Naive B cell (primary cell): Measurements from ENCODE around the gene KCNQ2. TPM values are rescaled to one million over a fixed set of nuclear protein-coding genes. Genes with fewer than 3 reads are reported as not detected.

Experiments
- ATAC-seq, 2 donors: fragments of 150-1000 bp; cut with Tn5 transposase; 2 replicates each; pipeline ENCODE4 v1.10.0; 2021; ENCODE audit warnings: low read depth in 2 of 2, mild to moderate bottlenecking in 2 of 2, moderate library complexity in 2 of 2
- DNase-seq: peaks from one replicate; pipeline ENCODE4 v3.0.0; 2022
- H3K27ac Mint-ChIP-seq, 6 donors: one replicate each; pipeline ENCODE4 v1.8.0; 2020 to 2022; ENCODE audit warnings: mild to moderate bottlenecking in 6 of 6, mixed read lengths in 6 of 6, moderate library complexity in 5 of 6, inconsistent platforms in 2 of 6
- H3K27me3 Mint-ChIP-seq, 3 donors: one replicate each; pipeline ENCODE4 v1.8.0; 2021 to 2022; ENCODE audit warnings: mixed read lengths in 3 of 3, mild to moderate bottlenecking in 1 of 3
- H3K36me3 Mint-ChIP-seq, 2 donors: one replicate each; pipeline ENCODE4 v1.8.0; 2020 to 2022; ENCODE audit warnings: mixed read lengths in 2 of 2, inconsistent platforms in 1 of 2, mild to moderate bottlenecking in 1 of 2
- H3K4me1 Mint-ChIP-seq, 3 donors: one replicate each; pipeline ENCODE4 v1.8.0; 2020 to 2022; ENCODE audit warnings: mixed read lengths in 3 of 3, inconsistent platforms in 1 of 3, mild to moderate bottlenecking in 1 of 3, moderate library complexity in 1 of 3
- H3K4me3 Mint-ChIP-seq, 8 donors: one replicate each; pipeline ENCODE4 v1.8.0; 2020 to 2022; ENCODE audit warnings: mild to moderate bottlenecking in 8 of 8, mixed read lengths in 8 of 8, moderate library complexity in 8 of 8, inconsistent platforms in 2 of 8
- H3K9me3 Mint-ChIP-seq, 7 donors: one replicate each; pipeline ENCODE4 v1.8.0; 2020 to 2022; ENCODE audit warnings: mixed read lengths in 7 of 7, mild to moderate bottlenecking in 5 of 7, inconsistent platforms in 2 of 7, moderate library complexity in 1 of 7
- polyA plus RNA-seq, 6 donors: library from polyadenylated mRNA; unstranded; fragments of 300-500 nt; fragmentation: Illumina TruSeq; gene quantifications; one replicate each; pipeline ENCODE4 v1.2.3, GENCODE V29; 2021; ENCODE audit warnings: low read depth in 6 of 6

The KCNQ2 gene
- polyA plus RNA-seq, 6 donors from 2014 or later, result 0.54 to 1.1 TPM; not detected in 4

DNA sequence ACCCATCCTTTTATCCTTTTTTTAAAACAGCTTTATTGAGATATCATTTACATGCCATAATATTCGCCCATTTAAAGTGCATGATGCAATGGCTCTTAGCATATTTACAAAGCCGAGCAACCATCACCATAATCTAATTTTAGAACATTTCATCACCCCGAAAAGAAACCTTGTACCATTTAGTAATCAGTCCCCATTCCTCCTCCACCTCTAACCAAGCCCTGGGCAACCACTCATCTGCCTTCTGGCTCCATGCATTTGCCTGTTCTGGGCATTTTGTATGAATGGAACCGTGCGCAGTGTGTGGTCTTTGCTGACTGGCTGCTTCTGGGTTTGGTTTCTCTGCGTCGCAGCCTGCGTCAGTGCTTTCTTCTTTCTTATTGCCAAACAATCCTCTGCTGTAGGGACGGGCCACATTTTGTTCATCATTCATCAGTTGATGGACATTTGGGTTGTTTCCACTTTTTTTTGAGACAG lies 36.7 kb upstream of the KCNQ2 start:
- peaks cover 6 to 15% (median 9%) of the 10 kb centered on the region in 7 donors for H3K9me3 Mint-ChIP-seq
- peaks cover 27 to 66% (median 39%) of the 10 kb centered on the region in 3 donors for H3K27me3 Mint-ChIP-seq
- no peak overlapping the region for H3K27ac Mint-ChIP-seq
- no peaks in the 10 kb centered on the region for H3K4me1 Mint-ChIP-seq
- no peak overlapping the region for H3K4me3 Mint-ChIP-seq
- peaks cover 0 to 8% of the 10 kb centered on the region in 2 donors for H3K36me3 Mint-ChIP-seq
- ATAC-seq (no peak), DNase-seq (no peak)

DNA sequence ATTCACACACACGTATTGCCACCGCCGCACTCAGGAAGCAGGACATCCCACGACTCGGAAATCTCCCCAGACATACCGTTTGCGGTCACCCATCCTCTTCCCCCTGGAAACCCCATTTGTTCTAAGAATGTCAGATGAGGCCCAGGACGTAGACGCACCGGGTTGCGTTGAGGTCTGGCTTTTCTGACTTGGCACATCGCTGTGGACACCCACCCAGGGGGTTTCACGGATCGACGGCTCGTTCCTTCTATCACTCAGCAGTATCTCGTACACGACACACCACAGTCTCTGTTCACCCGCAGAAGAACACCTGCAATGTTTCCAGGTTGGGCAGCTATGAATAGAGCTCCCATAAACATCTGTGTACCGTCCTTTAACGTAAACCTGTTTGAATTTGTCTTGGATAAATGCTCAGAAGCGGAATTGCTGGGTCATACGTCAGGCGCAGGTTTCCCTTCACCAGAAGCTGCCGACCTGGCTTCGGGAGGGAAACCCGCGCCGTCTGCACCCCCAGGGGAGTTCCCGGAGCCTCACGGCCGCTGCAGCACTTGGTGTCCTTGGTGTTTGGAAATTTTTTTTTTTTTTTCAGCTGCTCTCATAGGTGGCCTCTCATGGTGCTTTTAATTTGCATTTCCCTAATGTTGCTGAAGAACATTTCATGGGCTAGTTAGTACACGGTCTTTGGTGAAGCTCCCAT lies 35.8 kb upstream of the KCNQ2 start:
- Mint-ChIP-seq H3K36me3 (peaks cover 0 to 8% of the 10 kb centered on the region in 2 donors), H3K4me3 (no peak overlapping the region), H3K9me3 (peaks cover 4 to 17% (median 10%) of the 10 kb centered on the region in 7 donors), H3K4me1 (no peaks in the 10 kb centered on the region), H3K27me3 (peaks cover 30 to 58% (median 38%) of the 10 kb centered on the region in 3 donors), H3K27ac (no peak overlapping the region)
- ATAC-seq (no peak), DNase-seq (no peak)

DNA sequence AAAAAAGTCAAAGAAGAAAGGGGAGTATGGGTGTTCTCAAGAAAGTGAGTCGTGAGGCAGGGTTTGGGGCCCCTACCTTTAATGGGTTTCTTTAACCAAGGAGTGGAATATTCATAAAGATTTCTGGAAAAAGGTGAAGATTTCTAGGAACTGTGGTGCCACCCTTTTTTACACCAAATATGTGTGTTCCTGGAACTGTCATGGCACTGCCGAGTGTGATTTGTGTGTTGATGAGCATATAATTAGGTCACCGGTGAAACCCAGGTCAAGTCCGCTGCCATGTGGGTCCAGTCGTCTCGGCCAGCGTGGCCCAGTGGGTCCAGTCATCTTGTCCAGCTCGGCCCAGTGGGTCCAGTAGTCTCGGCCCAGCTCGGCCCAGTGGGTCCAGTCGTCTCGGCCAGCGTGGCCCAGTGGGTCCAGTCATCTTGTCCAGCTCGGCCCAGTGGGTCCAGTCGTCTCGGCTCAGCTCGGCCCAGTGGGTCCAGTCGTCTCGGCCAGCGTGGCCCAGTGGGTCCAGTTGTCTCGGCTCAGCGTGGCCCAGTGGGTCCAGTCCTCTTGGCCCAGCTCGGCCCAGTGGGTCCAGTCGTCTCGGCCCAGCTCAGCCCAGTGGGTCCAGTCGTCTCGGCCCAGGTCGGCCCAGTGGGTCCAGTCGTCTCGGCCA lies 34.8 kb upstream of the KCNQ2 start:
- Mint-ChIP-seq H3K4me3 (no peak overlapping the region), H3K27ac (peak overlapping the region in 1 of 6 donors; percentile 13), H3K27me3 (peaks cover 28 to 49% (median 28%) of the 10 kb centered on the region in 3 donors), H3K4me1 (no peaks in the 10 kb centered on the region), H3K9me3 (peaks cover 4 to 17% (median 8%) of the 10 kb centered on the region in 7 donors), H3K36me3 (peaks cover 0 to 8% of the 10 kb centered on the region in 2 donors)
- DNase-seq (no peak), ATAC-seq (no peak)

DNA sequence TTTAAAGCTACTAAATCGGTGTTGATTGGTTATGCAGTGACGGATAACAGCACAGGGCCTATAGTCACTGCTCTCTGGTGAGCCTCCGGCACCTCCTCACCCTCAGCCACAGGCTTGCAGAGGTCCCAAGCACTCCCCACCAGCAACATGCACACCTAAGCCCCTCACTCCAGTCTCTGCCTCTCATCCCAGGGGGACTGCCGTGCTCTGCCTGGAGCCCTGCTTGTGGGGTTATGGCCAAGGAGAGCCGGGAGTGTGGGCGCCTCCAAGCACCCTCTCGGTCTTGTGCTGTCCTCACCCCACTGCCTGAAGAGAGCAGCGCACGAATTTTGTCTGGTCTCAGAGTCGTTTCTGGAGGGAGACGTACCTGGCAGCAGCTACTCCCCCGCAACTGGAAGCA lies 33.3 kb upstream of the KCNQ2 start:
- H3K9me3 Mint-ChIP-seq, result peaks cover 4 to 17% (median 8%) of the 10 kb centered on the region in 7 donors
- H3K27me3 Mint-ChIP-seq, result peaks cover 23 to 48% (median 29%) of the 10 kb centered on the region in 3 donors
- H3K36me3 Mint-ChIP-seq, result peaks cover 0 to 8% of the 10 kb centered on the region in 2 donors
- H3K27ac Mint-ChIP-seq, result no peak overlapping the region
- H3K4me3 Mint-ChIP-seq, result no peak overlapping the region
- no peak for ATAC-seq
- H3K4me1 Mint-ChIP-seq, result peaks cover 0 to 4% (median 0%) of the 10 kb centered on the region in 3 donors
- no peak for DNase-seq

DNA sequence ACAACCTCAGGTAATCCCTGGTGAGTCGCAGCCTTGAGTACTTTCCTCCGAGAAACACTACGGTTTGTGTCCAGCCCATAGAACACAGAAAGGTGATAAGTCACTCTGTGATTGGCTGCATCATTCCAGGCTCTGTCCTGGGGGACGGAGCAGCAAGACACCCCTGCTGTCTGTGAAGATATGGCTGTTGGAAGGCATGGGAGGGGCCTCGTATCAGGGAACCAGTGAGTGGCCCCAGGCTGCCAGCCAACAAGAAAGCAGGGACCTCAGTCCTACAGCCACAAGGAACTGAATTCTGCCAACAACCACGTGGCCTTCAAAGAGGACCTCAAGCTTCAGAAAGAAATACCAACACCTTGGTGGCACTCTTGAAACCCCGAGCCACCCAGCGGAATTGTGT lies 32.8 kb upstream of the KCNQ2 start:
- no peak overlapping the region for H3K4me3 Mint-ChIP-seq
- DNase-seq (no peak), ATAC-seq (no peak)
- H3K4me1 Mint-ChIP-seq, result peaks cover 0 to 4% (median 0%) of the 10 kb centered on the region in 3 donors
- H3K27me3 Mint-ChIP-seq, result peaks cover 23 to 47% (median 29%) of the 10 kb centered on the region in 3 donors
- peaks cover 0 to 8% of the 10 kb centered on the region in 2 donors for H3K36me3 Mint-ChIP-seq
- H3K27ac Mint-ChIP-seq, result no peak overlapping the region
- peaks cover 4 to 17% (median 8%) of the 10 kb centered on the region in 7 donors for H3K9me3 Mint-ChIP-seq

DNA sequence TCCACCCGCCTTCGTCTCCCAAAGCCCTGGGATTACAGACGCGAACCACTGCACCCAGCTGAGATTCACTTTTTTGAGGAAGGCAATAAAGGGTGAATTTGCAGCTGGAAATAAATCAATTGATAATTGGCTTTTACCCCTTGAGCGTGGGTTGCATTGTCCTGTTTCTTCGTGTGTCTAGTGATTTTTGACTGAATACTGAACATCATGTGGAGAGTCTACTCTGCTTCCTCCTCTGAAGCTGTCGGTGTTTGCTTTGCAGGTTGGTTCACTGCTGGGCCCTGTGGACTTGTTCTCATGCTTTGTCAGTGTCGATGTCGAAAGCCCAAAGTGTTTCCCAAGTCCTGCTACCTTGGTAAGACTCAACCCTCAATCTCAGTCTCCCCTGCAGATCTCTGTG lies 32.2 kb upstream of the KCNQ2 start:
- Mint-ChIP-seq H3K9me3 (peaks cover 4 to 17% (median 8%) of the 10 kb centered on the region in 7 donors), H3K27me3 (peaks cover 23 to 41% (median 26%) of the 10 kb centered on the region in 3 donors)

DNA sequence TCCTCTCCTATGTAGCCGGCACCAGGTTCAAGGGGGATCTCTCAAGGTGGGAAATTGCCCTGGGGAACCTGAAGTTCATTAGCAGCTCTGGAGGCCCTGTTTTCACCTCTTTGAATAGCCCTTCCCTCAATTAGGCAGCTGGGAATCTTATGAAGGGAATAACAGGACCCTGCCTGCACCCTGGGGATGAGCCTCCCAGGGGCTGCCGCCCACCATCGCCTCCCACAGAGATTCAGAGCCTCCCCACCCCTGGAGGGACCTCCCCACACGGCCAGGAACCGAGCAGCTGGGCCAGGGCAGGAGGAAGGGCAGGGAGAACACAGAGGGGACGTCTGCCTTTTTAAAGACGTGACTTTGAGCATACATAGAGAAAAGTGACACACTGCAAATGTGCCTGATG lies 31.1 kb upstream of the KCNQ2 start:
- no peak for DNase-seq
- peaks cover 16 to 33% (median 19%) of the 10 kb centered on the region in 3 donors for H3K27me3 Mint-ChIP-seq
- peaks cover 0 to 4% (median 0%) of the 10 kb centered on the region in 3 donors for H3K4me1 Mint-ChIP-seq
- peaks cover 0 to 8% of the 10 kb centered on the region in 2 donors for H3K36me3 Mint-ChIP-seq
- H3K9me3 Mint-ChIP-seq, result peaks cover 4 to 17% (median 8%) of the 10 kb centered on the region in 7 donors
- H3K4me3 Mint-ChIP-seq, result peak overlapping the region in 1 of 8 donors; percentile 35
- no peak for ATAC-seq
- no peak overlapping the region for H3K27ac Mint-ChIP-seq

More for the DNA sequence above, 32.2 kb upstream of the KCNQ2 start:
- no peak for ATAC-seq
- peaks cover 0 to 8% of the 10 kb centered on the region in 2 donors for H3K36me3 Mint-ChIP-seq
- H3K4me3 Mint-ChIP-seq, result no peak overlapping the region
- DNase-seq, result no peak
- H3K27ac Mint-ChIP-seq, result no peak overlapping the region
- peaks cover 0 to 4% (median 0%) of the 10 kb centered on the region in 3 donors for H3K4me1 Mint-ChIP-seq

DNA sequence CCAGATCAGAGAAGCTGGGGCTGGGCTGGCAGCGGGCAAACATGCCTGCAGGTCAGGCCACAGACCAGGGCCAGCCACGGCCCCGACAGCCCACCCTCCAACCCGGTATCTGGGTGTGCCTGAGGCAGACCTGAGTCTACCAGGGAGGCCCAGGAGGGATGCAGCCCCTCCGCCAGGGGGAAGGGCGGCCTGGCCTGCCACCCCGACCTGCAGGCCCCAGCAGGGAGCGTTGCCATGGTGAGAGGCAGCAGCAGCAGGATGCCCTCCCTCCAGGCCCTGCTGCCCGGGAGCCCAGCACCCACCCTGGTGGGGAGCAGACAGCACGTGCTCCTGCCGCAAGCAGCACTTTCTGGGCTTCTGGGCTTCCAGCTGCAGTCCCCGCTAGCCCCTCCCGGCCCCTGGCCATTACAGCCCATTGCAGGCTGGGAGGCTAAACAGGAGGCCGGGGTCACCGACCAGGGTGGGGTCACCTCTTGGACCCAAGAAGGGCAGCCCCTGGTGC lies 30.3 kb upstream of the KCNQ2 start:
- H3K4me1 Mint-ChIP-seq, result peaks cover 0 to 5% (median 4%) of the 10 kb centered on the region in 3 donors
- no peak overlapping the region for H3K4me3 Mint-ChIP-seq
- DNase-seq (no peak), ATAC-seq (no peak)
- H3K9me3 Mint-ChIP-seq, result peaks cover 4 to 17% (median 8%) of the 10 kb centered on the region in 7 donors
- peaks cover 0 to 8% of the 10 kb centered on the region in 2 donors for H3K36me3 Mint-ChIP-seq
- no peak overlapping the region for H3K27ac Mint-ChIP-seq
- H3K27me3 Mint-ChIP-seq, result peaks cover 9 to 27% (median 15%) of the 10 kb centered on the region in 3 donors

DNA sequence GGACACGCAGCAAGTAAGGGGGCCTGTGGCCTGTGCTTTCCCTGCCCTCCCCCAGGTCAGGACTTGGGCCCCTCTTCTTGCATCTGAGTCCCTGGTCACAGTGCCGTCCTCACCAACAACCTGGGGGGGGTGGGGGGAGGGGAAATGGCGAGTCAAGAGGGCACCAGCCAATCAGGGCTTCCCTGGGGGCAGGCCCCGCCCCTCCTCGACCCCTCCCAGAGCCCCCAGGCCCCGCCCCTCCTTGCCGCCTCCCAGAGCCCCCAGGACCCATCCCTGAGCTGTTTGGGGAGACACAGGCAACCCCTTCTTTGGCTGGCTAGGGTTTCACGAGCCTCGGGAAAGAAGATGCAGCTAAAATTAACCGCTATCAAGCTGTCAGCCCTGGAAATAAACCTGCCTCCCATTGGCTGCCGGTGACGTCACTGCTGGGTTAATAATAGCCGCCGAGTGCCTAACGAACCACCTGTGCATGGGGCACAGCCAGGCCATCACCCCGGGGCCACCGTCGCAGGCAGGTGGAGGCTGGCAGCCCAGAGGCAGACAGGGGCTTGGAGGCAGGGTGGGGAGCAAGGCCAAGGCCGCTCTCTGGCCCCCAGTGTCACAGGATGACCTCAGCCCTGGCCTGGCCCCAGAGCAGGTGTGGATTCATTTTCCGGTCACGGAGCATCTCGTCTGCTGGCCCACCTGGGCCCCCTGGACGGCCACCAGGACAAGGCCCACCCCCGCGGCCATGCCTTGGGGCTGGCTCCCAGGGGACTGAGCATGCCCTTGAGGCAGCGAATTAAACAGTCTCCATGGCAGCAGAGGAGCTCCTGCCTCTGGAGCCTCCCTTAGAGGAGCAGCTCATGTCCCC lies 29.6 kb upstream of the KCNQ2 start:
- H3K9me3 Mint-ChIP-seq, result peaks cover 4 to 17% (median 8%) of the 10 kb centered on the region in 7 donors
- H3K27ac Mint-ChIP-seq, result no peak overlapping the region
- H3K36me3 Mint-ChIP-seq, result peaks cover 0 to 8% of the 10 kb centered on the region in 2 donors
- H3K4me3 Mint-ChIP-seq, result no peak overlapping the region
- ATAC-seq, result no peak
- no peak for DNase-seq
- H3K4me1 Mint-ChIP-seq, result peaks cover 0 to 8% (median 4%) of the 10 kb centered on the region in 3 donors
- H3K27me3 Mint-ChIP-seq, result peaks cover 8 to 33% (median 16%) of the 10 kb centered on the region in 3 donors

DNA sequence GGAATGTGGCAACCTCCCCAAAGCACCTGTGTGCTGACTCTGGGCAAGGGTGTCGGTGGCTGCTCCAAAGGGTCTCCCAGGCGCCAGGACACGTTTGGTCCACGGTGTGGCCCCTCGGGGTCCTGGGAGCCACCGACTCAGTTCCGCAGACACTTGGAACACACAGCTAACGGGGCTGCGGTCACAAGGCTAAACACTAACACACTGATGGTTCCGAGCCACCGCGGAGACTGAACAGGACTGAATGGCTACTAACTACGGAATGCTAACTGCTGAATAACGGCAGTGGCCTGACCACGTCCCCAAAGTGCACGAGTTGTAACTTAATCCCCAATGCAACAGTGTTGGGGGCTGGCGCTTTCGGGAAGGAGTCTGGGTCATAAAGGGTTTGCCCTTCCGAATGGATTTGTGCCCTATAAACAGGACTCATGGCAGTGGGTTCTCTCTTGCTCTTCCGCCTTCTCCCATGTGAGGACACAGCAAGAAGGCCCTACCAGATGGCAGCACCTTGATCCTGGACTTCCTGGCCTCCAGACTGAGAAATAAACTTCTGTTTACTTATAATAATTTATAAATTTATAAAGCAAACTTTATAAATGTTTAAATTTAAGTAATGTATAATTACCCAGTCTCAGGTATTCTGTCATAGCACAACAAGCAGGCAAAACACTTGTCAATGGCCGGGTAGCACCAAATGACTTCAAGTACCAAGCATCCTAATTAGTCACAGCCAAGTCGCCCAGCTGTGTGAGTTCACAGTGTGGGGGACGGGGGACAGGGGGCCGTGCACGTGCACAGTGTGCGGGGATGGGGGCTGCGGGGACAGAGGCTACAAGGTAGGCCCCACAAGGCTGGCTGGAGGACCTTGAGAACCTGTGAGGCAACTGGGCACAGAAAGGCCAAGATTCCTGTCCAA lies 28.7 kb upstream of the KCNQ2 start:
- ATAC-seq (no peak), DNase-seq (no peak)
- H3K9me3 Mint-ChIP-seq, result peaks cover 4 to 17% (median 8%) of the 10 kb centered on the region in 7 donors
- no peak overlapping the region for H3K27ac Mint-ChIP-seq
- peak overlapping the region in 6 of 8 donors; percentile 13 to 75 (median 59) for H3K4me3 Mint-ChIP-seq
- H3K27me3 Mint-ChIP-seq, result peaks cover 8 to 35% (median 18%) of the 10 kb centered on the region in 3 donors
- peaks cover 3 to 8% (median 6%) of the 10 kb centered on the region in 3 donors for H3K4me1 Mint-ChIP-seq
- peaks cover 0 to 8% of the 10 kb centered on the region in 2 donors for H3K36me3 Mint-ChIP-seq

DNA sequence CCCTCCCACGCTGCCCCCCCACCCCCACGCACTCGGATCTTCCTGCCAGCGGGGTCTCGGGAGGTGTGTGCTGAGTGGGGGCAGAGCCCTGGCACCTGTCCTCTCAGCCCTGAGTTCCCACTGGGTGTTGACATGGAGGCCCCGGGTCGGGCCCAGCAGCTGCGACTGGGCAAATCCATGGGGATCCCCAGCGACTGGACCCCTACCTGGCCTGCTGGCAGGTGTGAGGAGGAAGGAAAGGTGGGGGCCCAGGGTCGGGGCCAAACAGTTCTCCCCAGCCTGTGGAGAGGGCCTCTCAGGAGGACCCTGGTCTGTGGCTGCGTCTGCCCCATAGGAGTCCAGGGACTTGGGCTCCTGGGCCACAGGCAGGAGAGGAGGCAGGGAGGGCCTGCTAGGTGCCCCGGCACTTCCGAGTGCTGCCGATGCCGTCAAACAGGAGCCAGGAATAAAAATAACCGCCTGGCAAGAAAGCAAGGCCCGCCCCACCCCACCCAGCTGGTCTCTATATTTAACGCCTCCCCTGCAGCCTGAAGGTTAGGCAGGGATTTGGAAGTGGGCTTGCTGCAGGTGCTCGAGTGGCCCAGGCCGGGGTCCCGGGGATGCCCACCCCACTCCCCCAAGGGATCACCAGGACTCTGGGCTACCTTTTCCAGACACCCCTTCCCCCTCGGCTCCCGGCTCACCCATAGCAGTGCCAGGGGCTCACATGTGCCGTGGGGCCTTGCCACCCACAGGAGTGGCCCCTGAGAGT lies 27.9 kb upstream of the KCNQ2 start:
- DNase-seq, result no peak
- peaks cover 7 to 33% (median 18%) of the 10 kb centered on the region in 3 donors for H3K27me3 Mint-ChIP-seq
- H3K9me3 Mint-ChIP-seq, result peaks cover 4 to 13% (median 7%) of the 10 kb centered on the region in 7 donors
- peaks cover 6 to 8% (median 7%) of the 10 kb centered on the region in 3 donors for H3K4me1 Mint-ChIP-seq
- no peak for ATAC-seq
- no peak overlapping the region for H3K27ac Mint-ChIP-seq
- peaks cover 0 to 7% of the 10 kb centered on the region in 2 donors for H3K36me3 Mint-ChIP-seq
- H3K4me3 Mint-ChIP-seq, result peak overlapping the region in 6 of 8 donors; percentile 36 to 75 (median 60)
